HFF-Myc (cell line): ENCODE results near the gene TTC27.
"Not testable (repeated sequence)": the region's sequence is repeated elsewhere in the genome, so short reads cannot be mapped to it uniquely, and the experiment has no call there.

Source experiments
- DNase-seq: peaks from one replicate; pipeline ENCODE4 v3.0.0-alpha.2; 2011; ENCODE audit warnings: low read depth; ENCODE audit errors: extremely low read depth
- H3K4me3 ChIP-seq: replicated peaks from 2 replicates; pipeline ENCODE4 v1.5.1; 2011; ENCODE audit warnings: low read depth, mild to moderate bottlenecking, control low read depth, low read length
- CTCF ChIP-seq: IDR thresholded peaks from 2 replicates; pipeline ENCODE4 v1.5.1; 2012; ENCODE audit warnings: mild to moderate bottlenecking, low read depth, low read length, control low read depth; ENCODE audit errors: missing control alignments

TTC27 gene

GRCh38 chr2:32746669-32747068, 118.8 kb downstream of the TTC27 start:
- no peak for TF ChIP-seq CTCF
- no peak for DNase-seq
- no peak overlapping the region for H3K4me3 ChIP-seq

GRCh38 chr2:32748158-32748557, 120.3 kb downstream of the TTC27 start:
- no peak overlapping the region for H3K4me3 ChIP-seq
- TF ChIP-seq CTCF: no peak
- no peak for DNase-seq

DNA sequence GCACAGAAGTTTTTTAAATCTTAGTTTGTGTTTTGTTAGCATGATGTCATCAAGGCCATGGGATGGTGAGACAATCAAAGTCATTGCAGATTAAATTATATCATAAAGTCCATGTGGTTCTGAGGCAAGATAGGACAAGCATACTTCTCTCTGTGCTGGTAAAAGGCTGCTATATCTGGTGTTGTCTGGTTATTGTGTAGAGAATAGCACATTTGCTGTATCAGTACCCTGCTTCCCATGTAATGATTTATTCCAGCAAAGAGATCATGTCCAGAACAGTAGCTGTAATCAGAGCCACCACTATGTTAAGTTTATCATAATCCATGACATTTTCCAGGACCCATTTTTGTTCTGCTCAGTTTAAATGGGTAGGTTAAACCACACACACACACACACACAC, 123.0 kb downstream of the TTC27 start:
- TF ChIP-seq CTCF: no peak
- no peak for DNase-seq
- H3K4me3 ChIP-seq: no peak overlapping the region

GRCh38 chr2:32752205-32752604, 124.4 kb downstream of the TTC27 start:
- H3K4me3 ChIP-seq: no peak overlapping the region
- TF ChIP-seq CTCF: no peak
- DNase-seq: no peak

DNA sequence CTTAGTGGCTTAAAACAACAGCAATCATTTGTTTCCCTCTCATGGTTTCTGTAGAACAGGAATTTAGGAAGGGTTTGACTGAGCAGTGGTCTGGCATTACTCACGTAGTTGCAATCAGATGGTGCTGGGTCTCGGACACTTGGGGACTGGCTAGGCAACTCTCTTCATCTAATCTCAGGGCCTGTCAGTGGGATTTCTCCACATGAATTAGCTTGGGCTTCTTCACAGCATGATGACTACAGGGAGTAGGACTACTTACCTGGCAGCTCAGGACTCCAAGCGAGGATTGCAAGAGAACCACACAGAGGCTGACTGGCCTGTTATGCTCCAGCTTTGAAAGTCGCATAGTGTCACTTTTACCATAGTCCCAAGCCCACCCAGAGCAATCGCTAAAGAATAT, 125.1 kb downstream of the TTC27 start:
- TF ChIP-seq CTCF: no peak

DNA sequence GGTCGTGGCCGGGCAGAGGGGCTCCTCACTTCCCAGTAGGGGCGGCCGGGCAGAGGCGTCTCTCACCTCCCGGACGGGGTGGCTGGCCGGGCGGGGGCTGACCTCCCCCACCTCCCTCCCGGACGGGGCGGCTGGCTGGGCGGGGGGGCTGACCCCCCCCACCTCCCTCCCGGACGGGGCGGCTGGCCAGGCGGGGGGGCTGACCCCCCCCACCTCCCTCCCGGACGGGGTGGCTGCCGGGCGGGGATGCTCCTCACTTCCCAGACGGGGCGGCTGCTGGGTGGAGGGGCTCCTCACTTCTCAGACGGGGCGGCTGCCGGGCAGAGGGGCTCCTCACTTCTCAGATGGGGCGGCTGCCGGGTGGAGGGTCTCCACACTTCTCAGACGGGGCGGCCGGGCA, 126.8 kb downstream of the TTC27 start:
- DNase-seq, H3K4me3 ChIP-seq: not testable (repeated sequence)

More for the DNA sequence above, 125.1 kb downstream of the TTC27 start:
- DNase-seq: no peak
- H3K4me3 ChIP-seq: no peak overlapping the region

DNA sequence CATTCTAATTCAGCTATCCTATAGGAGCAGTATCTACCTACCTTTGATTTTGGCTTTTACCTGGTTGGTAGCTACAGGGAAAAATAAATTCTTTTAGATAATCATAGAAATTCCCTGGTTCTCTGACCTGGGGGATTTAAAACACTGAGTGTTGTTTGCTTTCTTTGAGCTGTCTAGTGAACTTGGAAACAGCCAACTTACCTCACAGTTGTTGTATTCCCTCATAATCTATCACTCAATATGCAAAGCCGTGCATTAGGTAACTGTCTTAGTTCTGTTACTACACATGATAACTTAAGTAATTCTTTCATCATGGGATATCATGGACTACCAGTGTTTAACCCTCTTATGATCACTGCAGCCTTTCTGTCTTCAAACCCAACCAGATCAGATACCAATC, 127.8 kb downstream of the TTC27 start:
- DNase-seq: no peak
- no peak overlapping the region for H3K4me3 ChIP-seq
- no peak for TF ChIP-seq CTCF
